ENCODE measurements around the gene ALX3.

The ALX3 gene

GRCh38 chr1:110065841-110066240 is 4.6 kb downstream of the ALX3 start:
- no peaks in the 10 kb centered on the region for H3K36me3 ChIP-seq (ENCODE audit: low read length)
- no peak for TF ChIP-seq EZH2phosphoT487 (conservative IDR thresholded peaks at IDR 0.05; ENCODE audit: low read length)
- no peak for TF ChIP-seq CTCF (IDR thresholded peaks at IDR 0.05; ENCODE audit: insufficient read depth, low read length, poor library complexity, severe bottlenecking)
- no peaks in the 10 kb centered on the region for H3K9me2 ChIP-seq (replicated peaks; ENCODE audit: insufficient read depth, low read length)
- no peak overlapping the region for H3K27ac ChIP-seq (ENCODE audit: low read depth, low read length)
- H3K4me3 ChIP-seq (ENCODE audit: insufficient read depth, low read length, poor library complexity, severe bottlenecking): no peak overlapping the region
- H2AFZ ChIP-seq (ENCODE audit: low read depth, low read length, severe bottlenecking): no peak overlapping the region
- no peaks in the 10 kb centered on the region for H3K9me3 ChIP-seq (ENCODE audit: insufficient read depth, low read length)
- H3K4me2 ChIP-seq (ENCODE audit: low read depth, low read length, poor library complexity, severe bottlenecking): no peak overlapping the region
- H4K20me1 ChIP-seq (ENCODE audit: low read depth, low read length): no peaks in the 10 kb centered on the region
- no peaks in the 10 kb centered on the region for H3F3A ChIP-seq (ENCODE audit: insufficient read depth)
- no peaks in the 10 kb centered on the region for H3K79me2 ChIP-seq (ENCODE audit: insufficient read depth, low read length)
- no peak overlapping the region for H3K9ac ChIP-seq (ENCODE audit: low read length)
- H3K27me3 ChIP-seq (ENCODE audit: low read length): no peaks in the 10 kb centered on the region

GRCh38 chr1:110064576-110065337 is 5.7 kb downstream of the ALX3 start:
- Histone ChIP-seq H3K36me3 (ENCODE audit: low read length) (no peaks in the 10 kb centered on the region), H3K27me3 (ENCODE audit: low read length) (no peaks in the 10 kb centered on the region), H3K9ac (ENCODE audit: low read length) (no peak overlapping the region), H3K4me3 (ENCODE audit: insufficient read depth, low read length, poor library complexity, severe bottlenecking) (no peak overlapping the region), H3K9me3 (ENCODE audit: insufficient read depth, low read length) (no peaks in the 10 kb centered on the region), H3F3A (ENCODE audit: insufficient read depth) (no peaks in the 10 kb centered on the region), H3K9me2 (replicated peaks; ENCODE audit: insufficient read depth, low read length) (no peaks in the 10 kb centered on the region), H4K20me1 (ENCODE audit: low read depth, low read length) (no peaks in the 10 kb centered on the region), H3K79me2 (ENCODE audit: insufficient read depth, low read length) (no peaks in the 10 kb centered on the region), H2AFZ (ENCODE audit: low read depth, low read length, severe bottlenecking) (no peak overlapping the region), H3K27ac (ENCODE audit: low read depth, low read length) (no peak overlapping the region), H3K4me2 (ENCODE audit: low read depth, low read length, poor library complexity, severe bottlenecking) (no peak overlapping the region)
- TF ChIP-seq EZH2phosphoT487 (conservative IDR thresholded peaks at IDR 0.05; ENCODE audit: low read length) (no peak), CTCF (IDR thresholded peaks at IDR 0.05; ENCODE audit: insufficient read depth, low read length, poor library complexity, severe bottlenecking) (no peak)

GRCh38 chr1:110063781-110064180 is 6.7 kb downstream of the ALX3 start:
- no peaks in the 10 kb centered on the region for H4K20me1 ChIP-seq (ENCODE audit: low read depth, low read length)
- no peak overlapping the region for H2AFZ ChIP-seq (ENCODE audit: low read depth, low read length, severe bottlenecking)
- H3K9me2 ChIP-seq (replicated peaks; ENCODE audit: insufficient read depth, low read length): no peaks in the 10 kb centered on the region
- no peaks in the 10 kb centered on the region for H3K9me3 ChIP-seq (ENCODE audit: insufficient read depth, low read length)
- H3K9ac ChIP-seq (ENCODE audit: low read length): no peak overlapping the region
- no peaks in the 10 kb centered on the region for H3K27me3 ChIP-seq (ENCODE audit: low read length)
- no peak overlapping the region for H3K27ac ChIP-seq (ENCODE audit: low read depth, low read length)
- no peak overlapping the region for H3K4me3 ChIP-seq (ENCODE audit: insufficient read depth, low read length, poor library complexity, severe bottlenecking)
- no peaks in the 10 kb centered on the region for H3F3A ChIP-seq (ENCODE audit: insufficient read depth)
- no peaks in the 10 kb centered on the region for H3K79me2 ChIP-seq (ENCODE audit: insufficient read depth, low read length)
- no peaks in the 10 kb centered on the region for H3K36me3 ChIP-seq (ENCODE audit: low read length)
- TF ChIP-seq CTCF (IDR thresholded peaks at IDR 0.05; ENCODE audit: insufficient read depth, low read length, poor library complexity, severe bottlenecking) (no peak), EZH2phosphoT487 (conservative IDR thresholded peaks at IDR 0.05; ENCODE audit: low read length) (no peak)
- no peak overlapping the region for H3K4me2 ChIP-seq (ENCODE audit: low read depth, low read length, poor library complexity, severe bottlenecking)

All from SU-DHL-6 (cell line).